Fibroblast of upper back skin (primary cell): Measurements from ENCODE around the gene ITPR3.

Source experiments
- DNase-seq: peaks from one replicate; pipeline ENCODE4 v3.0.0-alpha.2; 2013

The ITPR3 gene

GRCh38 chr6:33742837-33743236 is 121.7 kb downstream of the ITPR3 start:
- no peak for DNase-seq

GRCh38 chr6:33744001-33744848 is 123.1 kb downstream of the ITPR3 start:
- DNase-seq = peak; percentile 70

GRCh38 chr6:33744895-33745546 is 123.9 kb downstream of the ITPR3 start:
- no peak for DNase-seq

GRCh38 chr6:33745548-33745947 is 124.4 kb downstream of the ITPR3 start:
- no peak for DNase-seq
